Karpas-422 (cell line): Measurements from ENCODE around the gene TNFRSF19. TPM values are rescaled to one million over a fixed set of nuclear protein-coding genes. Genes with fewer than 3 reads are reported as not detected.

ENCODE experiments used
- DNase-seq: peaks from one replicate; pipeline ENCODE4 v3.0.0-alpha.2; 2015
- H2AFZ ChIP-seq: fragments of 200-600 bp; sonication (generic); 2 replicates; pipeline ENCODE4 v1.6.1; 2014; ENCODE audit warnings: antibody characterized with exemption, low read length, mixed read lengths
- H3K27ac ChIP-seq: fragments of 200-600 bp; sonication (generic); 2 replicates; pipeline ENCODE4 v1.5.1; 2014; ENCODE audit warnings: mild to moderate bottlenecking, low read length, moderate library complexity
- H3K27me3 ChIP-seq: fragments of 200-600 bp; sonication (generic); 2 replicates; pipeline ENCODE4 v1.6.1; 2014; ENCODE audit warnings: low read length, mixed read lengths
- H3K36me3 ChIP-seq: fragments of 200-600 bp; sonication (generic); 2 replicates; pipeline ENCODE4 v1.6.1; 2014; ENCODE audit warnings: low read length, mixed read lengths; ENCODE audit not compliant: insufficient read depth
- H3K4me1 ChIP-seq: fragments of 200-600 bp; sonication (generic); 2 replicates; pipeline ENCODE4 v1.6.1; 2014; ENCODE audit warnings: mild to moderate bottlenecking, low read length, mixed read lengths
- H3K4me2 ChIP-seq: fragments of 200-600 bp; sonication (generic); 2 replicates; pipeline ENCODE4 v1.6.1; 2014; ENCODE audit warnings: low read length, low read depth, mild to moderate bottlenecking; ENCODE audit not compliant: poor library complexity, severe bottlenecking
- H3K4me3 ChIP-seq: fragments of 200-600 bp; sonication (generic); 2 replicates; pipeline ENCODE4 v1.5.1; 2014; ENCODE audit warnings: mild to moderate bottlenecking, antibody characterized with exemption, low read length, mixed read lengths
- H3K79me2 ChIP-seq: fragments of 200-600 bp; sonication (generic); 2 replicates; pipeline ENCODE4 v1.6.1; 2014; ENCODE audit warnings: mild to moderate bottlenecking, low read length, mixed read lengths
- H3K9ac ChIP-seq: fragments of 200-600 bp; sonication (generic); 2 replicates; pipeline ENCODE4 v1.6.0; 2014; ENCODE audit warnings: low read length
- H3K9me2 ChIP-seq: fragments of 200-600 bp; sonication (generic), shearing (Covaris generic); replicated peaks from 2 replicates; pipeline ENCODE4 v1.6.0; 2014; ENCODE audit warnings: mild to moderate bottlenecking, low read length, moderate library complexity; ENCODE audit not compliant: insufficient read depth
- H3K9me3 ChIP-seq: fragments of 300-700, 200-600 bp; sonication (generic); 2 replicates; pipeline ENCODE4 v1.6.1; 2014; ENCODE audit warnings: low read length, mixed read lengths
- H4K20me1 ChIP-seq: fragments of 200-600 bp; sonication (generic); 2 replicates; pipeline ENCODE4 v1.6.1; 2014; ENCODE audit warnings: mild to moderate bottlenecking, antibody characterized with exemption, low read length, low read depth; ENCODE audit not compliant: insufficient read depth
- total RNA-seq: library from RNA; depleted of rRNA; stranded (reverse); fragments of >200 nt; shearing (Covaris generic); gene quantifications from 2 replicates; pipeline ENCODE4 v1.2.3, GENCODE V29; 2014; ENCODE audit warnings: low replicate concordance

The TNFRSF19 gene
- total RNA-seq, 1 experiment from 2014 or later = not detected

- H3K79me2 ChIP-seq = no peaks in the 10 kb centered on the region
- H3K27me3 ChIP-seq = no peaks in the 10 kb centered on the region
- no peaks in the 10 kb centered on the region for H3K9me3 ChIP-seq
- H3K27ac ChIP-seq = no peak overlapping the region
- DNase-seq = no peak
- no peak overlapping the region for H3K4me2 ChIP-seq
- no peak overlapping the region for H2AFZ ChIP-seq
- no peaks in the 10 kb centered on the region for H3K36me3 ChIP-seq
- no peaks in the 10 kb centered on the region for H3K4me1 ChIP-seq
- H3K4me3 ChIP-seq = no peak overlapping the region
- H3K9ac ChIP-seq = no peak overlapping the region
- no peaks in the 10 kb centered on the region for H3K9me2 ChIP-seq
- no peaks in the 10 kb centered on the region for H4K20me1 ChIP-seq
These were observed 20.5 kb upstream of the TNFRSF19 start for GRCh38 chr13:23549724-23550123.

GRCh38 chr13:23550163-23550562 lies 20.0 kb upstream of the TNFRSF19 start:
- Histone ChIP-seq H3K9me3 (no peaks in the 10 kb centered on the region), H3K9me2 (no peaks in the 10 kb centered on the region), H2AFZ (no peak overlapping the region), H3K4me3 (no peak overlapping the region), H3K27me3 (no peaks in the 10 kb centered on the region), H3K4me2 (no peak overlapping the region), H3K4me1 (no peaks in the 10 kb centered on the region), H3K79me2 (no peaks in the 10 kb centered on the region), H3K36me3 (no peaks in the 10 kb centered on the region), H3K27ac (no peak overlapping the region), H3K9ac (no peak overlapping the region), H4K20me1 (no peaks in the 10 kb centered on the region)
- DNase-seq = no peak

- Histone ChIP-seq H3K27ac (no peak overlapping the region), H3K36me3 (no peaks in the 10 kb centered on the region), H3K9me2 (no peaks in the 10 kb centered on the region), H4K20me1 (no peaks in the 10 kb centered on the region), H3K79me2 (no peaks in the 10 kb centered on the region), H3K9me3 (no peaks in the 10 kb centered on the region), H3K4me3 (no peak overlapping the region), H3K9ac (no peak overlapping the region), H3K4me1 (no peaks in the 10 kb centered on the region), H3K27me3 (no peaks in the 10 kb centered on the region), H2AFZ (no peak overlapping the region), H3K4me2 (no peak overlapping the region)
- no peak for DNase-seq
These were observed 18.8 kb upstream of the TNFRSF19 start for GRCh38 chr13:23551213-23552008.

GRCh38 chr13:23552171-23552570 lies 18.0 kb upstream of the TNFRSF19 start:
- no peaks in the 10 kb centered on the region for H3K4me1 ChIP-seq
- no peaks in the 10 kb centered on the region for H4K20me1 ChIP-seq
- no peak overlapping the region for H2AFZ ChIP-seq
- no peak overlapping the region for H3K4me3 ChIP-seq
- H3K27ac ChIP-seq = no peak overlapping the region
- no peaks in the 10 kb centered on the region for H3K79me2 ChIP-seq
- no peak overlapping the region for H3K9ac ChIP-seq
- H3K4me2 ChIP-seq = no peak overlapping the region
- no peaks in the 10 kb centered on the region for H3K36me3 ChIP-seq
- H3K27me3 ChIP-seq = no peaks in the 10 kb centered on the region
- H3K9me3 ChIP-seq = no peaks in the 10 kb centered on the region
- no peak for DNase-seq
- no peaks in the 10 kb centered on the region for H3K9me2 ChIP-seq

- H3K9me3 ChIP-seq = no peaks in the 10 kb centered on the region
- H3K79me2 ChIP-seq = no peaks in the 10 kb centered on the region
- H3K27ac ChIP-seq = no peak overlapping the region
- H3K9me2 ChIP-seq = no peaks in the 10 kb centered on the region
- no peak overlapping the region for H3K4me3 ChIP-seq
- H3K4me2 ChIP-seq = no peak overlapping the region
- no peaks in the 10 kb centered on the region for H3K36me3 ChIP-seq
- H3K9ac ChIP-seq = no peak overlapping the region
- no peak for DNase-seq
- no peak overlapping the region for H2AFZ ChIP-seq
- H3K4me1 ChIP-seq = no peaks in the 10 kb centered on the region
- H4K20me1 ChIP-seq = no peaks in the 10 kb centered on the region
- H3K27me3 ChIP-seq = no peaks in the 10 kb centered on the region
These were observed 17.6 kb upstream of the TNFRSF19 start for GRCh38 chr13:23552661-23553060.

- H3K4me3 ChIP-seq = no peak overlapping the region
These were observed 16.2 kb upstream of the TNFRSF19 start for GRCh38 chr13:23554000-23554399.

GRCh38 chr13:23557043-23557442 lies 13.2 kb upstream of the TNFRSF19 start:
- Histone ChIP-seq H3K36me3 (no peaks in the 10 kb centered on the region), H3K27me3 (no peaks in the 10 kb centered on the region), H3K27ac (no peak overlapping the region), H3K79me2 (no peaks in the 10 kb centered on the region), H3K4me1 (no peaks in the 10 kb centered on the region), H3K4me3 (no peak overlapping the region), H3K9me2 (no peaks in the 10 kb centered on the region), H3K9ac (no peak overlapping the region), H3K4me2 (no peak overlapping the region), H4K20me1 (no peaks in the 10 kb centered on the region), H2AFZ (no peak overlapping the region), H3K9me3 (no peaks in the 10 kb centered on the region)
- DNase-seq = no peak

More at GRCh38 chr13:23554000-23554399, 16.2 kb upstream of the TNFRSF19 start:
- Histone ChIP-seq H3K36me3 (no peaks in the 10 kb centered on the region), H3K4me1 (no peaks in the 10 kb centered on the region), H3K9ac (no peak overlapping the region), H3K27me3 (no peaks in the 10 kb centered on the region), H3K79me2 (no peaks in the 10 kb centered on the region), H2AFZ (no peak overlapping the region), H3K9me3 (no peaks in the 10 kb centered on the region), H4K20me1 (no peaks in the 10 kb centered on the region), H3K27ac (no peak overlapping the region), H3K4me2 (no peak overlapping the region), H3K9me2 (no peaks in the 10 kb centered on the region)
- no peak for DNase-seq

- H3K27ac ChIP-seq = no peak overlapping the region
- no peak for DNase-seq
- no peak overlapping the region for H3K4me2 ChIP-seq
- H3K9me2 ChIP-seq = no peaks in the 10 kb centered on the region
- H3K4me3 ChIP-seq = no peak overlapping the region
- H2AFZ ChIP-seq = no peak overlapping the region
- H3K27me3 ChIP-seq = no peaks in the 10 kb centered on the region
- no peaks in the 10 kb centered on the region for H3K79me2 ChIP-seq
- H3K4me1 ChIP-seq = no peaks in the 10 kb centered on the region
- no peak overlapping the region for H3K9ac ChIP-seq
- no peaks in the 10 kb centered on the region for H3K36me3 ChIP-seq
- no peaks in the 10 kb centered on the region for H3K9me3 ChIP-seq
- H4K20me1 ChIP-seq = no peaks in the 10 kb centered on the region
These were observed 12.5 kb upstream of the TNFRSF19 start for GRCh38 chr13:23557733-23558132.
